Measurements from ENCODE around the gene ENHO.

ENHO gene

GRCh38 chr9:34522971-34523797 lies at the start of gene ENHO:
Gene ENHO (minus strand): TSS chr9:34522990. CDS start chr9:34521695, 1,295 bp downstream.
- peak; percentile 84 to 90 for DNase-seq

- no peak for DNase-seq
Measured at GRCh38 chr9:34572092-34572491, 49.3 kb upstream of the ENHO start.

GRCh38 chr9:34571481-34571810 lies 48.7 kb upstream of the ENHO start:
- no peak for DNase-seq

- DNase-seq = no peak
Measured at GRCh38 chr9:34570809-34571480, 48.2 kb upstream of the ENHO start.

GRCh38 chr9:34570376-34570775 lies 47.6 kb upstream of the ENHO start:
- DNase-seq = no peak

- DNase-seq = no peak
Measured at GRCh38 chr9:34568774-34569173, 46.0 kb upstream of the ENHO start.

- no peak for DNase-seq
Measured at GRCh38 chr9:34568133-34568532, 45.3 kb upstream of the ENHO start.

GRCh38 chr9:34566972-34567371 lies 44.2 kb upstream of the ENHO start:
- DNase-seq = no peak

- no peak for DNase-seq
Measured at GRCh38 chr9:34566322-34566721, 43.5 kb upstream of the ENHO start.

GRCh38 chr9:34565856-34566255 lies 43.1 kb upstream of the ENHO start:
- no peak for DNase-seq

GRCh38 chr9:34564617-34565016 lies 41.8 kb upstream of the ENHO start:
- DNase-seq = no peak

GRCh38 chr9:34563262-34563661 lies 40.5 kb upstream of the ENHO start:
- DNase-seq = no peak

GRCh38 chr9:34562135-34562745 lies 39.5 kb upstream of the ENHO start:
- DNase-seq = no peak

GRCh38 chr9:34560599-34561214 lies 37.9 kb upstream of the ENHO start:
- DNase-seq = no peak

- no peak for DNase-seq
Measured at GRCh38 chr9:34559624-34560455, 37.0 kb upstream of the ENHO start.

- DNase-seq = no peak
Measured at GRCh38 chr9:34558919-34559623, 36.3 kb upstream of the ENHO start.

GRCh38 chr9:34558364-34558763 lies 35.6 kb upstream of the ENHO start:
- no peak for DNase-seq

GRCh38 chr9:34557426-34558321 lies 34.9 kb upstream of the ENHO start:
- DNase-seq = no peak

GRCh38 chr9:34556949-34557348 lies 34.2 kb upstream of the ENHO start:
- no peak for DNase-seq

GRCh38 chr9:34555936-34556525 lies 33.2 kb upstream of the ENHO start:
- DNase-seq = no peak

- DNase-seq = no peak
Measured at GRCh38 chr9:34555500-34555899, 32.7 kb upstream of the ENHO start.
